Sigmoid colon (tissue), 7 donors: ENCODE results near the gene DMRTB1. TPM values are rescaled to one million over a fixed set of nuclear protein-coding genes. Genes with fewer than 3 reads are reported as not detected.

Source experiments
- DNase-seq: peaks from one replicate; pipeline ENCODE4 v3.0.0-alpha.2; 2019
- H3K27ac ChIP-seq, 4 donors: fragments of 200-600 bp; sonication (generic); one replicate each; pipeline ENCODE4 v1.5.1; 2016 to 2019; ENCODE audit warnings: mild to moderate bottlenecking in 1 of 4
- H3K27me3 ChIP-seq, 3 donors: fragments of 200-600 bp; sonication (generic); one replicate each; pipeline ENCODE4 v1.5.1; 2019; ENCODE audit warnings: mild to moderate bottlenecking in 1 of 3
- H3K36me3 ChIP-seq, 4 donors: fragments of 200-600 bp; sonication (generic); one replicate each; pipeline ENCODE4 v1.5.1; 2016 to 2019
- H3K4me1 ChIP-seq, 4 donors: fragments of 200-600 bp; sonication (generic); one replicate each; pipeline ENCODE4 v1.5.1; 2017 to 2019
- H3K4me3 ChIP-seq, 4 donors: fragments of 200-600 bp; sonication (generic); one replicate each; pipeline ENCODE4 v1.5.1; 2017 to 2019; ENCODE audit warnings: mild to moderate bottlenecking in 2 of 4, moderate library complexity in 1 of 4
- H3K9me3 ChIP-seq, 4 donors: fragments of 200-600 bp in 3 of 4; sonication (generic) in 3 of 4; one replicate each; pipeline versions ENCODE4 v1.5.1 to v1.6.1; 2013 to 2019
- CTCF ChIP-seq, 4 experiments: fragments of 450-650 bp in 3 of 4; fragments of 200-600 bp in 1 of 4; IDR thresholded peaks; one replicate each; pipeline ENCODE4 v1.5.1; 2016 to 2019; ENCODE audit warnings: antibody characterized with exemption in 4 of 4, mild to moderate bottlenecking in 3 of 4, moderate library complexity in 2 of 4
- EP300 ChIP-seq, 4 donors: sonication (generic); formaldehyde crosslinking; IDR thresholded peaks; one replicate each; pipeline ENCODE4 v1.6.1; 2017; ENCODE audit warnings: antibody characterized with exemption in 4 of 4
- POLR2A ChIP-seq, 2 donors: fragments of 450-650 bp; IDR thresholded peaks; one replicate each; pipeline ENCODE4 v1.6.1; 2016; ENCODE audit warnings: antibody characterized with exemption in 2 of 2, mild to moderate bottlenecking in 2 of 2, moderate library complexity in 2 of 2
- POLR2AphosphoS5 ChIP-seq, 4 donors: sonication (generic); formaldehyde crosslinking; IDR thresholded peaks; one replicate each; pipeline ENCODE4 v1.6.1; 2017; ENCODE audit warnings: antibody characterized with exemption in 4 of 4
- WGBS, 2 donors: extraction: QIAGEN DNeasy Blood & Tissue Kit; methylation state at CpG; one replicate each; pipeline ENCODE4 v1.1.7; 2013; 5-methylcytosine and 5-hydroxymethylcytosine counted together
- intact Hi-C: fragments of 100-400 bp; cut with DNase I; formaldehyde crosslinking; loops from one replicate; pipeline ENCODE4 v1.15.1; 2023
- polyA plus RNA-seq, 3 donors: library from polyadenylated mRNA; stranded (reverse); fragments of 200-250 nt; gene quantifications; one replicate each; pipeline ENCODE4 v1.2.3, GENCODE V29; 2013
- total RNA-seq, 4 donors: library from RNA; depleted of rRNA; stranded (reverse); fragments of >200 nt; gene quantifications; one replicate each; pipeline ENCODE4 v1.1.0, GENCODE V29; 2016
- donor health status: healthy with polysubstance abuse.
- donor health status: Bipolar disorder and iron deficiency.
- donor health status: healthy.

DMRTB1 gene
- total and polyA plus RNA-seq, 7 donors = not detected

- H3K36me3 ChIP-seq = no peaks in the 10 kb centered on the region
These were observed 1.6 kb downstream of the DMRTB1 start for GRCh38 chr1:53460666-53461322.

GRCh38 chr1:53461323-53462044 lies 2.3 kb downstream of the DMRTB1 start:
- DNase-seq = no peak
- H3K36me3 ChIP-seq = no peaks in the 10 kb centered on the region
- intact Hi-C loops = no loop called here
- H3K4me3 ChIP-seq = no peak overlapping the region
- H3K9me3 ChIP-seq = no peaks in the 10 kb centered on the region
- no peaks in the 10 kb centered on the region for H3K27me3 ChIP-seq
- TF ChIP-seq POLR2AphosphoS5 (IDR thresholded peaks at IDR 0.05) (no peak), EP300 (IDR thresholded peaks at IDR 0.05) (no peak), POLR2A (IDR thresholded peaks at IDR 0.05) (no peak), CTCF (IDR thresholded peaks at IDR 0.05) (no peak)
- 91 to 93% methylated on average over 25 of the region's 25 CpGs for WGBS, 2 donors
- H3K27ac ChIP-seq = no peak overlapping the region
- no peaks in the 10 kb centered on the region for H3K4me1 ChIP-seq

More at GRCh38 chr1:53460666-53461322, 1.6 kb downstream of the DMRTB1 start:
- TF ChIP-seq POLR2AphosphoS5 (IDR thresholded peaks at IDR 0.05) (no peak), POLR2A (IDR thresholded peaks at IDR 0.05) (no peak), EP300 (IDR thresholded peaks at IDR 0.05) (no peak), CTCF (IDR thresholded peaks at IDR 0.05) (no peak)
- 89 to 91% methylated on average over 29 of the region's 29 CpGs for WGBS, 2 donors
- no peak overlapping the region for H3K4me3 ChIP-seq
- H3K27ac ChIP-seq = no peak overlapping the region
- intact Hi-C loops = no loop called here
- no peaks in the 10 kb centered on the region for H3K9me3 ChIP-seq
- no peaks in the 10 kb centered on the region for H3K27me3 ChIP-seq
- no peak for DNase-seq
- no peaks in the 10 kb centered on the region for H3K4me1 ChIP-seq

GRCh38 chr1:53462193-53462592 lies 3.0 kb downstream of the DMRTB1 start:
- no peaks in the 10 kb centered on the region for H3K27me3 ChIP-seq
- no peaks in the 10 kb centered on the region for H3K9me3 ChIP-seq
- no peak overlapping the region for H3K27ac ChIP-seq
- no peaks in the 10 kb centered on the region for H3K4me1 ChIP-seq
- 63 to 81% methylated on average over 6 of the region's 6 CpGs for WGBS, 2 donors
- H3K4me3 ChIP-seq = no peak overlapping the region
- TF ChIP-seq EP300 (IDR thresholded peaks at IDR 0.05) = no peak
- no peak for TF ChIP-seq POLR2AphosphoS5 (IDR thresholded peaks at IDR 0.05)
- no peak for TF ChIP-seq POLR2A (IDR thresholded peaks at IDR 0.05)
- TF ChIP-seq CTCF (IDR thresholded peaks at IDR 0.05) = no peak
- H3K36me3 ChIP-seq = no peaks in the 10 kb centered on the region
- DNase-seq = no peak
- intact Hi-C loops = no loop called here

GRCh38 chr1:53462769-53463501 lies 3.7 kb downstream of the DMRTB1 start:
- TF ChIP-seq EP300 (IDR thresholded peaks at IDR 0.05) (no peak), CTCF (IDR thresholded peaks at IDR 0.05) (no peak), POLR2A (IDR thresholded peaks at IDR 0.05) (no peak), POLR2AphosphoS5 (IDR thresholded peaks at IDR 0.05) (no peak)
- Histone ChIP-seq H3K36me3 (no peaks in the 10 kb centered on the region), H3K27me3 (no peaks in the 10 kb centered on the region), H3K27ac (no peak overlapping the region), H3K9me3 (no peaks in the 10 kb centered on the region), H3K4me3 (no peak overlapping the region), H3K4me1 (no peaks in the 10 kb centered on the region)
- intact Hi-C loops = no loop called here
- WGBS, 2 donors = 78 to 83% methylated on average over 11 of the region's 11 CpGs
- DNase-seq = no peak
